Endothelial cell (in vitro differentiated cells): ENCODE data around the gene LUZP1. TPM values are rescaled to one million over a fixed set of nuclear protein-coding genes. Genes with fewer than 3 reads are reported as not detected.
A peak's percentile ranks its signal among the peaks of the same experiment; 100 is the strongest.

Source experiments
- microRNA-seq: library from miRNA; unstranded; fragments of <30 nt; microRNA quantifications from one replicate; pipeline ENCODE4, GENCODE V29; 2020; ENCODE audit not compliant: unreplicated experiment
- total RNA-seq: library from RNA; stranded (reverse); fragmentation: NEBNext Ultra II Directional; extraction: Animal tissue kit (Norgen Biotek cat#: 25700); gene quantifications from one replicate; pipeline ENCODE4 v1.2.1, GENCODE V29; 2021; ENCODE audit not compliant: unreplicated experiment

LUZP1 gene
- total RNA-seq, 1 donor from 2014 or later = 103 TPM

Small RNA genes within 50 kb of the gene (microRNA-seq; reads per million reads assigned to microRNA genes)
- gene MIR3115 (5.2 reads per million, percentile 50 among the genes with 10 or more reads in this experiment), gene MIR4419A (not detected)

Other genes starting within 250 kb of the LUZP1 start
- gene LACTBL1, start 196.0 kb downstream of the LUZP1 start, total RNA-seq = not detected
- gene TEX46, start 153.0 kb downstream of the LUZP1 start, total RNA-seq = not detected
- 105 TPM for gene KDM1A, start 149.4 kb downstream of the LUZP1 start, total RNA-seq
- 0.54 TPM for gene HTR1D, start 48.6 kb upstream of the LUZP1 start, total RNA-seq
- gene HNRNPR, start 175.4 kb upstream of the LUZP1 start, total RNA-seq = 146 TPM
- gene ZNF436, start 201.0 kb upstream of the LUZP1 start, total RNA-seq = 26.0 TPM